IPS-NIHi7 (cell line): ENCODE data around the gene SMARCA4.
A peak's percentile ranks its signal among the peaks of the same experiment; 100 is the strongest.

Experiments used
- DNase-seq: peaks from one replicate; pipeline ENCODE4 v3.0.0; 2012; ENCODE audit warnings: mixed read lengths; ENCODE audit errors: extremely low spot score

The SMARCA4 gene

DNA sequence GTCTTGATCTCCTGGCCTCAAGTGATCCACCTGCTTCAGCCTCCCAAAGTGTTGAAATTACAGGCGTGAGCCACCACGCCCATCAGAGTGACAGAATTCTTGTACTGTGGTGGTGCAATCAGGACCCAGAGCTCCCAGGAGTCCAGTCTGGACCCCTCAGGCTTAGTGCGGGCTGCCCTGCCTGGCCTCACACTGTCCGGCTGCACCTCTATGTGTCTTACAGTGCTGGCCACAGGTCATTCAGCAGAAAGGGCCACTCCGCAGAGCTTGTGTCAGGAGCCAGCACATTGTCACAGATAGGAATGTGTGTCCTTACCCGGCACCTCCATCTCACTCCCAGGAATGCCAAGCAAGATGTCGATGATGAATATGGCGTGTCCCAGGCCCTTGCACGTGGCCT lies 49.2 kb downstream of the SMARCA4 start:
- DNase-seq = no peak

DNA sequence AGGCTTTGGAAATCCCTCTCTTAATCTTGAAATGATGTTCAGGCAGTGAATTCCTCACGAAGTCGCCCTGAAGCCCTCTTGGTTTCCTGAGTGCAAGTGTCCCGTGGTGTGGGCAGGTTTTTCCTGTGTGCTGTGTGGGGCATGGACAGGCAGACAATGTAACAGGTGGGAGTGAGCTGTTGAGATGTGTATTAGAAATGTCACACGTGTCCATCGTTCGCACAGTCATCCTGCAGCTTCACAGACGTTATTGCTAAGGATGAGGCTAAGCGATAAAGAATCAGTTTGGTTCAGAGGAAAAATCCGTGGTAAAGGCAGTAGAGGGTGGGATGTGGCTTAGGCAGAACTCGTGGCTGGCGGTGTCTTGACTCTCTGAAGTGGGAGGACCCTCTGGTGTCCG lies 51.7 kb downstream of the SMARCA4 start:
- DNase-seq = no peak

DNA sequence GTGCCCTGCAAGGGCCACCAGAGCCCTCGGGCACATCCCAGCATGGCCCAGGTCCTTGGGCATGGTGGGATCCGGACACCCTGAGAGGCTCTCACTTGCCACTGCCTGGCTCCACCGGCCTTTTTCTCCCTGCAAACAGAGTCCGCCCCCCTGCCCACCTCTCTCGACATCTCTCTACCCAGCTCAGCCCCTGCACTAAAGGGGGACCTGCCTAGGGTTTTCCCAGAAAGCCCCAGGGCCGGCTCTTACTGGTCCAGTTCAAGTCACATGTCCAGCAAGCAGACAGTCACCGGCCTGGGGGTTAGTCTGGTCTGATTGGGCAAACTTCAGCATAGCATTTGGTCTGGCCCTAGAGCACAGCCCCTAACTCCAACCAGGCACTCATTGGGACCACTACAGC lies 52.9 kb downstream of the SMARCA4 start:
- DNase-seq = no peak

DNA sequence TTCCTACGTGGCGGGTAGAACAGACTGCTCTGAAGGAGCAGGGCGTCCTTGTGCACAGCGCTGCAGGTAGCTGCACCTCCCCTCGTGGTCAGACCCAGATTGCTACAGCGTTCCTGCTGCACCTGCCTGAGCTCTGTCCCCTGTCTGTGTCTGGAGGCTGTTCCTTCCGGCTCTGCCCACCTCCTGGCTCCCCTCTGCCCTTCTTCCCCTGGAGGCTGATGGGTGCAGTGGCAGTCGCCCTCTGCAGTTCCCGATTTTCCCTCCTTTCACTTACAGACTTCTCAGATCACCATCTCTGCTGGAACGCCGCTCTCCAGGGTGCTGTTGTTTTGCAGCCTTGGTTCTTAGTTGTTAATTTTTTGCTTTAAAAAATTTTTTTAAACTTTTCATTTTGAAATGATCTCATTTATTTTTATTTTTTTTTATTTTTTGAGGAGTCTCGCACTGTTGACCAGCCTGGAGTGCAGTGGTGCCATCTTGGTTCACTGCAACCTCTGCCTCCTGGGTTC lies 53.6 kb downstream of the SMARCA4 start:
- DNase-seq = peak; percentile 68

DNA sequence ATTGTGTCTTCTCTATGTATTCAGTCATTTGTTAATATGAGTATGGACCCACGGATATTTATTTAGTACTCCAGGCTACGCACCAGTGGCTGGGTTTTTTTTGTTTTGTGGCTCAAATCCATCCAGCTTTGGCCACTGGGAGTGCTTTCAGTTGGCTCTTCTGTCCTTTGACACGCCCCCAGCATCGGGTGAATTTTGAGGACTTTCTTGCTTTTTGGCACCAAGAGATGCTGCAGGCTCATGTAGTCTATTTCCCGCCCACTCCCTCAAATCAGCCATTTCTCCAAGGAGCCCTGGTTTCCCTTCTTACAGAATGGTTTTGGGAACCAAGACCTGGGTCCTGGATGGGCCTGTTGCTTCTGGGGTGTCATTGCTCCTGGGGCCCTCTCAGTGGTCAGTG lies 55.8 kb downstream of the SMARCA4 start:
- DNase-seq = no peak

DNA sequence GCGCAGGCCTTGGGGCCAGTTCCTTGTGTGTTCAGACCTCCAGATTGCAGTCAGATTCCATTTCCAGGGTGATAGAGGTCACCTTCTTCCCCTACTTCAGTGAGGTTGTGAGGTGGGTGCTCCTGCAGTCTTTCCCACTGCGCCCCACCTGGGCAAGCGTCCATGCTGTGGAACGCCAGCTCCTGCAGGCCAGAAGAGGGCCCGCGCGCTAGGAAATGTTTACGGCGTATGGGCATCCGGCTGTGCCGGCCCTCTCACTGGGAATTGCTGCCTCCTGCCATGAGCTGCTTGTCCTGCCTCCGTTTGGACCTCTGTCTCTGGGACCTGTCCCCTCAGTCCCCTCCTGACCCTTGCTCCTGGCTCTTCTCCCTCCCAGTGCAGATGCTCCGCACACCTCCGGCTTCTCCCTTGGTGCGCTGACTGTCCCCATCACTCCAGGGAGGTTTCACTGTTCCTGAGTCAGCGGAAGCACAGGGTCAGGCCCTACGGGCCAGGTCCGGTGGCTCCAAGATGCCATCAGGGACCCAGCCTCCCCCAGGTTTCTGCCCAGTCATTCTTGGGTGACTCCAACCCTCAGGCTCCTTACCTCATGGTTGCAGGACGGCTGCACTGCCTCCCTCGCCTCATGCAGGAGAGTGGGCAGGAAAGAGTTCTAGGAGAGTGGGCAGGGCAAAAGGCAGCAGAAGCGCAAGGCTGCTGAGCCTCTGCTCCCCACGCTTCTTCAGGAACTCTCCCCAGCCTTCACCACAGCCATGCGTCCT lies 56.6 kb downstream of the SMARCA4 start:
- DNase-seq = no peak

DNA sequence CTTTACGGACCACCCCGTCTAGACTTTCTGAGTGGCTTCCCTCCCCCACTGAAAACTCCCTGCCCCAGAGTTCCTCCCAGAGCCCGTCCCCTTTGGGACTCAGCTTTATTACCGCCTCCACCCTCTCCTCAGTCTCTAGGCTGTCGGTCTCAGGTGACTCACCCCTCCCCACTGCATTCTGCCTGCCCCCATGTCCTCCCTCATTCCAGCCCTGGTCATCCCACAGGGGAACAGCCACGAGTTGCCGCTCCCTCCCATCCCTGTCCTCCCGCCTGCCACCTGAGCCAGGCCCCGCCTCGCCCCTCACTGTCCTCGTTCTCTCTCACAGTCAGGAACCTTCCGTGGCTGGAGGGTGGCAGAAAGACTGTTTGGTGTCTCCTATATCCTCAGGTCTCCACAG lies 57.3 kb downstream of the SMARCA4 start:
- DNase-seq = peak; percentile 53

DNA sequence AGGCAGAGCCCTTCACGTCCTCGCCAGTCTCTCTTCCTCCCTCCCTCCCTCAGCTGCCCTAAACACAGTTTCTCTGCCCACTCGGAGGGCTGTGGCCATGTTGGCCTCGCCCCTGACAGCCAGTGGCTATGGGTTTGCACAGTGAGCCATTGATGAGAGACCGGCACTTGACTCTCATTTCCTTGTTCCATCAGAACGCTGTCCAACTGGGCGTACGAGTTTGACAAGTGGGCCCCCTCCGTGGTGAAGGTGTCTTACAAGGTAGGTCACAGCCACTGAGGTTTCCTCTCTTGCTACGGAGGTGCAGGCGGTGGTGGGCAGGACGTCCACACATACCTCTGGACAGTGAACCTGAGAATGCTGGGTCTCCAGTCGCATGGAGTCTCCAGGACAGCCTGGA lies 57.9 kb downstream of the SMARCA4 start:
- DNase-seq = no peak

DNA sequence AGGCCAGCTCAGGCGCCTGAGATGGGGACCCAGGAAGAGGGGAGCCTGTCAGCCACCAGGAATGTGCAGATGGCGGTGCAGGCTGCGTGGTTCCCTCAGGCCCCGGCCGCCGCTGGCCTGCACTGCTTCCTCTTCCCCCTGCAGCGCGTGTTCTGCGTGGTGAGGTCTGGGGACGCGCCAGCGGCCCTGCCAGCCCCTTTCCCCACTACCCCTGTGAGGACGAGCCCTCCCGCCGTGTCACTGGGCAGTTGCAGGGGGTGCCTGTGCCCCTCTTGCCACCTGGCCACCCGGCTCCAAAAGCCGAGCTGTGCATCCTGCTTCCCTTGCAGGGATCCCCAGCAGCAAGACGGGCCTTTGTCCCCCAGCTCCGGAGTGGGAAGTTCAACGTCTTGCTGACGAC lies 58.4 kb downstream of the SMARCA4 start:
- no peak for DNase-seq

DNA sequence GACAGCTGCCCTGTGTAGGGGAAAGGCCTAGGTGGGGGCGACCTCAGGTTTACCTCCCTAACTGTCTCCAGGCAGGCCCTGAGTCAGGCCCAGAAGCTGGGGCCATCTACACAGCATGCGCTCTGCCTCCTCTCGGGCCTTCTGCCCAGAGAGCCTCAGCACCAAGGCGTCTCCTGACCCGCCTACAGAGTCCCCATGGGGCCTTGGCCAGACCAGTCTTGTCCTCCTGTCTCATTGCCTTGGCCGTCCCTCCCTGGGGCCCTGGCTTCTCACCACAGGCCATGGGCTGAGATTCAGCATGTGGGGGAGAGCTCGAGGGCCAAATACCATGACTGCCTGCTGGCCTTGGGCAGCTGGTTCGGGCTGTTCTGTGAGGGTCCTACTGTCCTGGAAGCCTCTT lies 59.0 kb downstream of the SMARCA4 start:
- DNase-seq = no peak

DNA sequence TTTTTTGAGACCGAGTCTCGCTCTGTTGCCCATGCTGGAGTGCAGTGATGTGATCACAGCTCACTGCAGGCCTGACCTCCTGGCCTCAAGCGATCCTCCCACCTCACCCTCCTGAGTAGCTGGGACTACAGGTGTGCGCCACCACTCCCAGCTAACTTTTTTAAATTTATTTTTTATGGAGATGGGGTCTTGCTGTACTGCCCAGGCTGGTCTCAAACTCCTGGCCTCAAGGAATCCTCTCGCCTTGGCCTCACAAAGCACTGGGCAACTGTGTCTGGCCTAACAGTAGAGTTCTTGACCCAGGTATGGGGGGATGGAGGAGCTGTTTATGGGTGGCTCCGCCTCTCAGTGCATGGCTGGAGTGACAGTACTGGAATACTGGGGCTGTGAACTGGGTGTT lies 59.6 kb downstream of the SMARCA4 start:
- DNase-seq = no peak

DNA sequence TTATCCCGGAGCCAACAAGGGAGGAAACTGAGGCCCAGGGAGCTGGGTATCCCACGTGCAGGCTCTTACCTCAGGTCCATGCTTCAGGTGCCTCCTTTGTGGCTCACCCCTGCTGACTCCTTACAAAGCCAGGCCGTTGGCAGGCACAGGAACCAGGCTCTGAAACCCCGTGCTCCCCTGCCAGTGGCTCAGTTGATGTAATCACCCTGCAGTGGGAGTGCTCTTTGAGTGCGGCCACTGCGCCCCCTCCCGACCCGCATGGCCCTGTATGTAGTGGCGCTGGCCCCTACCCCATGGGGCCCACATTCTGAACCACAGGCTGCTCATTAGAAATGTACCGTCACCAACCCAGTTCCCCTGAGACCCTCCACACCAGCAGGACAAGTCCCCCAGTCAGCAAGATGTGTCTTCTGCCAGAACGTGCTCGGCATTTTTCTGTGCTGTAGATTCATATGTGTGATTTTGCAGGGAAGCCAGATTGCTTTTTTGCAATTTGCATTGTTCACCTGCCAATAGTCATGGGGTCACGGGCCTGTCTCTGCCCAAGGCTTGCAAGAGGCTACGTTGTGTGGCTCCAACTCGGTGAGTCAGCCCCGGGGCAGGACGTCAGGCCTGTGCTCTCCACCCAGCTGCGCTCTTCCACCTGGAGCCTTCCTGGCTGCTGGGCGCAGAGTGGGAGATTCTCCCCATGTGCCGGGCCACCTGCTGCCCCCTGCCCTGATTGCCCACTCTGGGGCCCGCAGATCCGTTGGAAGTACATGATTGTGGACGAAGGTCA lies 60.3 kb downstream of the SMARCA4 start:
- DNase-seq = no peak

DNA sequence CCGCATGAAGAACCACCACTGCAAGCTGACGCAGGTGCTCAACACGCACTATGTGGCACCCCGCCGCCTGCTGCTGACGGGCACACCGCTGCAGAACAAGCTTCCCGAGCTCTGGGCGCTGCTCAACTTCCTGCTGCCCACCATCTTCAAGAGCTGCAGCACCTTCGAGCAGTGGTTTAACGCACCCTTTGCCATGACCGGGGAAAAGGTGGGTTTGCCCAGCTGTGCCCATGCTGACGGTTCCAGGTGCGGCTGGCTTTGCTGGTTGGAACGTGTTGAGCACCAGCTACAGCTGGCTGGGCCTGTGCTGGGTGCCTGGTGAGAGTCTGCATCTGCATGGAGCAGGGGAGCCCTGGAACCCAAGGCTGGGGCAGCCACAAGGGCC lies 60.9 kb downstream of the SMARCA4 start:
- no peak for DNase-seq

DNA sequence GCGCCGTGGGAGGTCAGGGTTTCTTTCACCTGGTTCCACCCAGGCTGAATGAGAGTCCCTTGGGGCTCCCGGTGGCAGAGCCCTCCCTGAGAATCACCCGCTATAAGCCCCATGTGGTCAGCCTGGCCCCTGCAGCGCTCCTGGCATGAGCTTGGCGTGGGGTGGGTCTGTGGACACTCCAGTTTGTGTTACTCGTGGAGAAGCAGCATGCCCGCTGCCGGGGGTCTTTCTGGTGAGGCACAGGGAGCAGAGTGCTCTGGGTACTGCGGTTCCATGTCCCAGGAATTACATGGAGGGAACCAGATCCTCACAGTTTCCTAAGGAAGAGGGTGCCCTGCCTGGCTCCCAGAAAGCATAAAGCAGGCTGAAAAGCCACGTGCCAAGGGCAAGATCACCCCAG lies 62.2 kb downstream of the SMARCA4 start:
- DNase-seq = no peak

DNA sequence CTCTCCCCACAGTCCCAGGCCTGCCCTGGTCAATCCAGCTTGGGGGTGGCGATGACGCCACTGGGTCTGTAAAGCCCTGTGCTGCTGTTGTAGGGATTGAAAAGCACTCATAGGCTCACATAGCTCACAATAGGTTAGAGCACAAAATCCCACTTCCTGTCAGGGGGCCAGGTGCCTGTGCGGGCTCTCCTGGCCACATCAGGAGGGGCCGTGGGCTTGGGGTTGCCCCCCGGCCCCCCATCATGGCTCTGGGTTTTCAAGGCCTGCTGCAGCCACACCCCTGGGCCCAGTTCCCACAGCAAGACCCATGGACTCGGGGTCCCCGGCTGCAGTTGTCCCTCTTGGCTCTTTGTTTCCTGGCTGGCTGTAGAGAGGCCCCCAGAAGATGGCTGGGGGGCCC lies 62.9 kb downstream of the SMARCA4 start:
- DNase-seq = no peak

DNA sequence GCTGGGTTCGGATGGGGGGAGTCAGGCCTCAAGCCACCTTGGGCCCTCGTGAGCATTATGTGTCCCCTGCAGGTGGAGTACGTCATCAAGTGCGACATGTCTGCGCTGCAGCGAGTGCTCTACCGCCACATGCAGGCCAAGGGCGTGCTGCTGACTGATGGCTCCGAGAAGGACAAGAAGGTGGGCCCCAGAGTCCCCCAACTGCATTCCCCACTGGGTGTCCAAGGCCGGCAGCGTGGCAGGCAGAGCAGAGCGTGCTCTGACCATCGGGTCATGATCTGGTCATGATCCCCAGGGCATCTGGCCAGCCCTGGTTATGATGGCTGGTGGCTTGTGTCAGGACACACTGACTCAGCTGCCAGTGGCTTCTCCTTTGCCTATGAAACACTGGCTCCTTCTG lies 63.4 kb downstream of the SMARCA4 start:
- DNase-seq = no peak

DNA sequence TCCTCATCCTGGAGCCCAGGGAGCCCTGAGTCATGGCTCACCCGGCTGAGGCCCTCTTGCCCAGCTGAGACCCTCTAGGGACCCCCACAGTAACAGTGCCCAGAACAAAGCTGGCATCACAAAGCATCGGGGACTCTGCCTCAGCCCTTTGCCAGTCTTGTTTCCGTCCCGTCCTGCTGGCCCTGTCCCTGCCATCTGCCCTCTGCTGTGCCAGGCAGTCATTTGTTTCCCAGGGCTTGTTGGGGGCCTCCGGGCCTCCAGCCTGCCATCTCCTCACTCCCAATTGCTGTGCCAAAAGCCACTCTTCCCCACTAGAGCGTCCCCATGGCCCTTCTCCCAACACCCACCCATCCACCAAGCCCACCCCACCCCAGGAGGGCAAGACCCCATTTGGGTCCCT lies 64.2 kb downstream of the SMARCA4 start:
- no peak for DNase-seq

DNA sequence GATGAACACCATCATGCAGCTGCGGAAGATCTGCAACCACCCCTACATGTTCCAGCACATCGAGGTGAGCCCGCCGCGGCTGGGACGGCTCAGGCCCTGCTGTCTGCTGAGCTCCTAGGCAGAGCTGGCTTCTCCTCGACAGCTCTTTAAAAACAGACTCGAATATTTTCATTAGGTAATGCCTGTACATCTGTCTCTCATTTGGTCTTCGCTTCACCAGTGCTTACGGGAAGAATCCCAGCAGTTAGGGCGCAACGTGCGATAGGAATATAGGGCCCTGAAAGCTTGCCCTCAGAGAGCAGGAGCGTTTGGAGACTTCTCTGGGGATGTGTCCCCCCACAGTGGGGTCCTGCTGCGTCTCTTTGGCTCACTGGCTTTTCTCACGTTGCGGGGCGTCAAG lies 64.6 kb downstream of the SMARCA4 start:
- no peak for DNase-seq

DNA sequence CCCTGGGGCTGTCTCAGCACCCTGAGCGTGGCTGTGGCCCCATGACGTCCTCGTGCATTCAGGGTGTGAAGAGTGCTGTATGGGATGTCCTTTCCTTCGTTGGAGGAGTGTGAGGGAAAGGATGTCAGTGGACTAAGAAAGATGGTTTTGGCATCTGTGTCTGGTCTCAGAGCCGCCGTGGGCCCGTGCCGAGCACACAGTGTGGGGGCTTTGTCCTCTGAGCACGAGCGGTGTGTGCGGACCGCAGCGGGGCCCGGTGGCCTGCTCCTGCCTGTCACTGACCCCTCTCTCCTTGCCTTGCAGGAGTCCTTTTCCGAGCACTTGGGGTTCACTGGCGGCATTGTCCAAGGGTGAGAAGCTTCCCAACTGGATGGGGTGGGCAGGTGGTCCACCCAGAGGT lies 65.2 kb downstream of the SMARCA4 start:
- DNase-seq = no peak

DNA sequence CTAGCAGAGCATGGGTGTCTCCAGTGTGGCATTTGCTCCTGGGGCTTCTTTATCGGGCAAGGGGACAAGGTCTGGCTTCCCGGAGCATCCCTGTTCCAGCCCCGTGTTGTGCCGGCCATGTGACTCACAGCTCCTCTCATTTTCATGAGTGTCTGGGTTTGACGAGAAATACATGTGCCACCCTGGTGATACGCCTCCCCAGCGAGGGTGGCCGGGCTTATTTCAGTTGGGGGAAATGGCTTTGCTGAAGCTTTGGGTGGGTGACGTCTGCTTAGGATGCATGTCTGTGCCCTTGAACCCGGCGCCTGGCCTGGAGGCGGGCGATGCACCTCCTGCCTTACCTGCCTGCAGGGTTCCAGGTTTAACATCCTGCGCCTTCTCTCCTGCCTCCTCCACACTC lies 66.6 kb downstream of the SMARCA4 start:
- no peak for DNase-seq

DNA sequence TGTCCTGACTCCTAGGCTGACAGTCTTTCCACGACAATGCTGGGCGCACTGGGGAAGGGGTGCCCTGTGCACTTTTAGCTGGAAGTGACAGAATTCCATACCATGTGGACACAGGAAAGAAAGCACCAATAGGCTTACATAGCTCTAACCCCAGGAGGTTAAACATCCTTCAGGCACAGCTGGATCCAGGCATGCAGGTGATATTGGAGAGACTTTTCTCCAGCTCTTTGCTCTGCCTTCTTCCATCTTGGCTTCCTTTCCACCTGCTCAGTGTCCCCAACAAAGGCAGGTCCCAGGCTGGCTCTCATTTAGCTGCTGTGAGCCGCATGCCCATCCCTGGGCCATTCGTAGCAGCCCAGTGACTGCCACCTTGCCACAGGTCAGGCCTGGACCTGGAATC lies 67.3 kb downstream of the SMARCA4 start:
- no peak for DNase-seq

DNA sequence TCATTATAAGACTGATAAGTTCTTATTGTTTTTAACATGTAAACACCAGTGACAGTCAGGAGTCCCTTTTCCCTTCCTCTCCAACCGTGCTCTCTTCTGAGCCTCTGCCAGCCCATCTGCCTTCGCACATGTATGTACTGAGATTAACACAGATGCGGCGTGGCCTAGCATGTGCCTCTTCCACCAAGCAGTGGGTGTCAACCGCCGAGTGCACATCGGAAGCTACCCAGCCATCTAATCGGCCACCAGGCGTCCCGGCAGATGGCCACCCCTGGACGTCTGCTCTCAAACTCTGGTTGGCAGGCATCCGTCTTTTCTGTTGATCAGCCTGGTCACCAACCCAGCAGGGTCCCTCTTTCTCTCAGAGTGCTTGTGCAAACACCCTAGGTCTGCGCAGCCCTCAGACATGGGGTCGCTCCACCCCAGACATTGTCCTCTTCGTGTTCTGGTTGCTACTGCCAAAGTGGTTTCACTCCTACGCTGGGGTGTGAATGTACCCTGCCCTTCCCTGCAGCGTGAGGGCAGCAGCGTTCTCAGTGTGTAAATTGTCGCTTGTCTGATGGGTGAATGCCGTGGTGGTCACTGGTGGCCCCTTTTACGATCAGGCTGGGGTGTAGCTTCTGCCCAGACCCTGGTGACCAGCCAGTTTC lies 70.7 kb downstream of the SMARCA4 start:
- no peak for DNase-seq

DNA sequence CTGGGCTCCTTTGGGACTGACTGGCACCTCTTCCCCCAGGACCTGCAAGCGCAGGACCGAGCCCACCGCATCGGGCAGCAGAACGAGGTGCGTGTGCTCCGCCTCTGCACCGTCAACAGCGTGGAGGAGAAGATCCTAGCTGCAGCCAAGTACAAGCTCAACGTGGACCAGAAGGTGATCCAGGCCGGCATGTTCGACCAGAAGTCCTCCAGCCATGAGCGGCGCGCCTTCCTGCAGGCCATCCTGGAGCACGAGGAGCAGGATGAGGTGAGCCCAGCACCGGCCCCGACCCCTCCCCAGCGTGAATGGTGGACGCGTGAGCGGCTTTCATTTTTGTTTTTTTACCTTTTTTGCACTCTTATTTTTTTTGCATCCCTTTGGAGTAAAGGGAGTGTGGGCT lies 72.4 kb downstream of the SMARCA4 start:
- DNase-seq = no peak
